GM10248 (cell line): Measurements from ENCODE around the gene FSHR.

Source experiments
- CTCF ChIA-PET: fragments of 300-600 bp; sonication (Branson Sonifier 250); formaldehyde crosslinking; extraction: SDS; loops from one replicate; lab custom pipeline; 2021; ENCODE audit warnings: antibody characterized with exemption; lab: Yijun Ruan, JAX
- POLR2A ChIA-PET: fragments of 350-650 bp; sonication (Branson Sonifier 250); formaldehyde crosslinking; extraction: SDS; loops from one replicate; lab custom pipeline; 2020; ENCODE audit warnings: antibody characterized with exemption; lab: Yijun Ruan, JAX
- DNase-seq: peaks from one replicate; pipeline ENCODE4 v3.0.0; 2012; ENCODE audit errors: extremely low spot score
- CTCF ChIP-seq: IDR thresholded peaks from 2 replicates; pipeline ENCODE4 v1.5.1; 2012; ENCODE audit warnings: mild to moderate bottlenecking, low read depth; ENCODE audit errors: extremely low read depth, missing control alignments, control extremely low read depth

Gene FSHR

GRCh38 chr2:48927355-48927754 is 227.0 kb downstream of the FSHR start:
- no peak for TF ChIP-seq CTCF
- POLR2A ChIA-PET, result no interaction called here
- CTCF ChIA-PET, result interaction anchor here (1.3 kb wide), 1 partner anchor 19 kb away, joined by 6 read pairs; no protein-coding TSS in a partner anchor
- DNase-seq, result no peak

GRCh38 chr2:48915884-48916283 is 238.4 kb downstream of the FSHR start:
- DNase-seq, result no peak
- ChIA-PET POLR2A (no interaction called here), CTCF (no interaction called here)
- no peak for TF ChIP-seq CTCF

- no peak for TF ChIP-seq CTCF
- no peak for DNase-seq
- ChIA-PET CTCF (no interaction called here), POLR2A (no interaction called here)
These were observed 239.1 kb downstream of the FSHR start for GRCh38 chr2:48915227-48915626.

GRCh38 chr2:48914477-48915089 is 239.7 kb downstream of the FSHR start:
- no peak for DNase-seq
- CTCF ChIA-PET, result no interaction called here
- POLR2A ChIA-PET, result no interaction called here
- TF ChIP-seq CTCF, result no peak
